Measurements from ENCODE around the gene PIR. TPM values are rescaled to one million over a fixed set of nuclear protein-coding genes. Genes with fewer than 3 reads are reported as not detected.

The PIR gene
- total RNA-seq (2014; rRNA removed; shearing (Covaris generic)) = 15.6 and 19.3 TPM in 2 replicates
- 9.7 and 14.7 TPM in 2 replicates for polyA plus RNA-seq (2015; cell fraction: cytosol; rRNA removed)
- 12.2 and 14.5 TPM in 2 replicates for polyA plus RNA-seq (2015; cell fraction: nucleus; rRNA removed)

- peak; percentile 90 for DNase-seq (ENCODE audit: low read depth)
Measured at GRCh38 chrX:15493118-15493962, at the start of gene PIR. TSS of gene PIR (minus strand) at chrX:15493333. CDS start at chrX:15491257, 2,076 bp downstream.

- no peak for DNase-seq (ENCODE audit: low read depth)
Measured at GRCh38 chrX:15530318-15530717, 37.2 kb upstream of the PIR start.

- peak; percentile 39 for DNase-seq (ENCODE audit: low read depth)
Measured at GRCh38 chrX:15529165-15529564, 36.0 kb upstream of the PIR start.

DNA sequence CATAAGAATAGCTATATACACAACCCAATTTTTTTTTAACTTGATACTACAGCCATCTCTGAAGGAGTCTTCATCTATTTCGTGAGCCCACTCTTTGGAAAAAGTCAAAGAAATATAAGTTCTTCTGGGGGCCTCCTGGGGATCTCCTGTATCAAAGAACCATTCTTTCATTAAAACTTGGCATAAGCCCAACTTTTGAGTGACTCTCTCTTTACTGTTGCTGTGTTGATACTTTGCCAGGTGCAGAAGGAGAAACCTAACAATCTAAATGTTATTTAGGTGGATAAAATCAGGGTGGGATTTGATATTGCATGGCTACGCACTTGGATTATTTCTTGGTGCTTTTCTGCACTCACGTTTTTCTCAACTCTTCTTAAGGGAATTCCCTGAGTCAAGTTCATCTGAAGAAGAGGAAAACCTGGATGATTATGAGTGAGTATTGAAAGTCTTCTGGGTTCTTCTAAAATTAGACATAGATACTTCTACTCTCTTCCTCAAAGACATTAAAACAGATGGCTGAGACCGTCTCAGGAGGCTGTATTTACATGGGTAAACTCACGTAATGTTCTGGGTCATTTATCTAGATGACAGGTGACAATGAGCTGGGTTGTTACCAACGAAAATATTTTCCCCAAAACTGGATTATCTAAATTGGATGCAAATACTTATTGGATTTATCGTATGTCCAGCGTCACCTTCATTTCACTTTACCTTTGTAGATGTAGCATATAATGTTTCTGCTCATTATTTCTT is 32.7 kb upstream of the PIR start:
- DNase-seq (ENCODE audit: low read depth) = peak; percentile 10

DNA sequence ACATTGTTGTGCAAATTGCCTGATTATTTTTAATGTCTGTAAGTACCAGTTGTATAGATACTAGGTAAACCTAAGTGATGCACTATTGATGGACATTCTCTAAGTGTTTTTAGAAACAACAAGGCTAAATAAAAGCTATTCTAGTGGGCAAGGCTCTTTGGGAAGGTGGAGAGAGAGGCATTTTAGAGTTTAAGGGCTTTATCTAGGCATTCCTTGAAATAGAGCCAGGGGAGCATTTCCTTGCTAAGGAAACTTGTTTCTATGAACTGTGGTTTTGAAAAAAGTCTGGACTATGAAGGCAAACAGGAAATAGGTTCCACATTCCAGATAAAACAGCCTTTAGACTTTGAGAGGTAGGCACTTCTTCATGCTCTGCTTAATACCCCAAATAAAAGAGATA is 31.3 kb upstream of the PIR start:
- peak; percentile 65 for DNase-seq (ENCODE audit: low read depth)

GRCh38 chrX:15523088-15523487 is 30.0 kb upstream of the PIR start:
- no peak for DNase-seq (ENCODE audit: low read depth)

- no peak for DNase-seq (ENCODE audit: low read depth)
Measured at GRCh38 chrX:15522464-15522863, 29.3 kb upstream of the PIR start.

DNA sequence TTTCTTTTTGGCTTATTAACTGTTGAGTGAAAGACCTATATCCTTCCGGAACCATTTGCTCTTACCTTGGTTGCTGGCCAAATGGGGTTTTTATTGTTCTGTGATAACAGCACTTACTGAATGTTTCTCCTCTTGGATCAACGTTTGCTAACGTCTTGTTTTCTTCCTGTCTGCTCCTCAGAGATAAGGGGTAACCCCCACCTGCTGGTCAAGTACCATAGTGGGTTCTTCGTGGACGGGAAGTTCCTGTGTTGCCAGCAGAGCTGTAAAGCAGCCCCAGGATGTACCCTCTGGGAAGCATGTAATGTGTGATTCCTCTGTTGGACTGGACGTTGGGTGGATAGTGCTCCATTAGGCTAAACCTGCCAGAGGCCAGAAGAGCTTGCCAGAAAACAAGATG is 22.8 kb upstream of the PIR start:
- no peak for DNase-seq (ENCODE audit: low read depth)

DNA sequence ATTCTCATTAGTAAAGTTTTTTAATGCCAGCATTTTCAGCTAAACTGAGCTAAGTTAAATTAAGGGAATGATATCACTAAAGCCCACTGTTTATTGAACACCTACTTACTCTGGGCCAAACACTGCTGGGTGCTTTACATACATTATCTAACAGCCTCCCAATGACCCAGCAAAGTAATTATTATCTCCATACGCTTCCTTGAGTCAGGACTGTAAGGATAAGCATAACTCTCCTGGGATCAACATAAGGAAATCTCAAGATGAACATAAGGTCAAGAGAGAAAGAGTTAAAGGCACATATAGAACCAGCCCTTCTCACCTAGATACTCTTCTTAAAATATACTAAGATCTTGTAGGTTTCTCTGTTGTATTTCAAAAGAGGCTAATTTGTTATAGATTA is 21.1 kb upstream of the PIR start:
- no peak for DNase-seq (ENCODE audit: low read depth)

DNA sequence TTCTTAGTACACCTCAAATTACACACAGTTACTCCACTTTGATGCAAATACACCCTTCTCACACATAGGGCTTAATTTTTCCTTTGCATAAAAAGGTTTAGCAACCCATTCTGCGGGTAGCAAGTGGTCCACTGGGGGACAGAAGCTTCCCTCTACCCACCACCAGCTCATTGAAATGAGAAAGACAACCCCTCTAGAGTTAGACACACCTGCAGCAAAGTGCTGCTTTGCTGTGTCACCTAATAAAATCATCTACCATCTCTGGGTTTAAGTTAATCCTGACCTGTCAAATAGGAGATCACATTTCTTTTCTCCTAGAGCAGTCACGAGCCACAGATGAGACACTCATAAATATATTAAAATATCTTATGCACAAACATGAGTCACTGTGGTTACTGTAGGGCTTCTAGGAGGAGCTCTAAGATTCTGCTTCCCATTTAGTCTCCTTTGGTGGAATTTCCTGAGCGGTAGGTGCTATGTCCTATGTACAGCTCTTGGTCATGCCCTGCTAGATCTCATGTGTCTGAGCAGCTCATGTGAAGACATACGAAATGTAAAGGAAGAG is 19.4 kb upstream of the PIR start:
- peak; percentile 78 for DNase-seq (ENCODE audit: low read depth)

DNA sequence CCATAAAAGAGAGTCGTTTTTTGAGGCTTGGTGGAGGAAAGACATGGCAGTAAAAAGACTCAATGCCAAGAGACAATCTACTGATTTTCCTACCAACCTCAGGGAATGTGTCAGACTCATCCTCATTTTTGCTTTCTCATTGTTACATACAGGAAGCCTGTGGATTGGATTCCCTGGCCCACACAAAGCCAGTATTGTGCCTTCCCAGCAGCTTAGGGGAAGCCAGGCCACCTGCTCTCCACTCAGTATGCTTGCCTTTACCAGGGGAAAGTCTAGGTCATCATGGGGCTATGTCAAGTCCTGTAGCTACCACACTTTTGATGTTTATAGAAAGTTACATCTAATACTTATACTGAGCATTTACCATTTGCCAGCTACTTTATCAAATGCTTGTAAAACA is 18.4 kb upstream of the PIR start:
- DNase-seq (ENCODE audit: low read depth) = peak; percentile 88

DNA sequence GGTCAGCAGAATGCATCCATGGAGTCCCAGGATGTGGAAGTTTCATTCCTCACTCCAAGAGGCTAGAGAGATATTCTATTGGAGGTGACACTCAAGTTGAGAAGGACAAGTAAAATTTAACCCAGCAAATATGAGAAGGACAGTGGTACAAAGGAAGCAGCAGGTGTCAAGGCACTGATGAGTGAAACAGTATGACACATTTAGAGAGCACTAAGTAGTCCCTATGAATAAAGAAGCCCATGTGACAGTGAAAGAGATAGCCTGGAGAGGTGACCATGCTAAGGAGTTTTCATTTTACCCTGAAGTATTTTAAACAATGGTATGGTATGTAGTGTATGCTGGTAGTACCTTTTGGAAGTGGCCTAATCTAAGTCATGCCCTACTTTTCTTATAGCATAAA is 16.7 kb upstream of the PIR start:
- DNase-seq (ENCODE audit: low read depth) = no peak

DNA sequence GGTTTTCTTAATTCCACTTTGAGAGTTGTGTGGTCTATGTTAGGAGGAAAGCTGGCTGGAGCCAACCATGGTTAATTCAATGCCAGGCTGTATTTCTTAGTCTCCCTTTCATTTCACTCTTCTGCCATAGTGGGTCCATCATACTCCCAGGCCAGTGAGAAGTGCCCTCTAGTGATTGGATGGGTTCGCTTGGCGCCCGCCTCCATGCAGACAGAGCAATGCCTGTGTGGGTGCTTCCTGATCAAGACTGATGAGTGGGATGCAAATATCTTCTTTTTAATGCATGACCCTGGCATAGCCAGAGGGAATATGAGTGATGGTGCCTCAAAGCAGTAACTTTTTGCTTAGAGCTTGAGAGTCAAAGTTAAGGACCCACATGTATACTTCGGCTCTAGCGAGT is 13.9 kb upstream of the PIR start:
- no peak for DNase-seq (ENCODE audit: low read depth)

DNA sequence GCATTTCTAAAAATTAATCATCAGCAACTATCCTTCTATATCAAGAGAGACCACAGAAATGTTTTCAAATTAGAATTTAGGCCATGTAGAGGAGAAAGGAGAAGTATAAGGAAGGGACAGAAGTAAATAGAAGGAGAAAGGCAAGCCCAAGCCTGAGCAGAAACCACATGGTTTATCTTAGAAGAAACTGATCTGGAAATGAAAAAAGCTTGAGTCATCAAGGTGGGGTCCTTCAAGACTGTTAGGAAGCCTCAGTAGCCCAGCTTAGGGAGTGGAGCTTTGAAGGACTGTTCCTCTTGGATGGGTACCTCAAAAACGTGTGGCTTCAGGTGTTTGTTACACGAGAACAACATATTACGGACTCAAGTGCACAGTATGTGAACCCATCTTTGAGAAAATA is 12.0 kb upstream of the PIR start:
- peak; percentile 6 for DNase-seq (ENCODE audit: low read depth)

DNA sequence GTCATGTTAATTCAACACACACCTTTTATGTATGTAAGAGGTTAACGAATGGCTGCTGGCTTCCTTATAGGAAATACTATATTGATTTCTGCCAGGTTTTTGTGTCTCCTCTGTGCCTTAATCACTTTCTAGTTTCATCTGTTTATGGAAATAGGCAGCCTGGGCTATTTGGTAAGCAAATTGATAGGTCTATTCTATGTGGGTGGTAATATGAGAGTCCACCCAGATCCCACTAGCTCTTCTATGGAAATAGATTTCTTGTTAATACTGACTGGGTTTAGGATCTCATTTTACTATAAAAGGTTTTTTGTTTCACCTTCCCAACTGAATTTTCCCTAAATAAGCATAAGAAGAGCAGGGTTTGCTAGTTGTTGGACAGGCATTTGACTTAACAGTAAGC is 11.5 kb upstream of the PIR start:
- DNase-seq (ENCODE audit: low read depth) = no peak

DNA sequence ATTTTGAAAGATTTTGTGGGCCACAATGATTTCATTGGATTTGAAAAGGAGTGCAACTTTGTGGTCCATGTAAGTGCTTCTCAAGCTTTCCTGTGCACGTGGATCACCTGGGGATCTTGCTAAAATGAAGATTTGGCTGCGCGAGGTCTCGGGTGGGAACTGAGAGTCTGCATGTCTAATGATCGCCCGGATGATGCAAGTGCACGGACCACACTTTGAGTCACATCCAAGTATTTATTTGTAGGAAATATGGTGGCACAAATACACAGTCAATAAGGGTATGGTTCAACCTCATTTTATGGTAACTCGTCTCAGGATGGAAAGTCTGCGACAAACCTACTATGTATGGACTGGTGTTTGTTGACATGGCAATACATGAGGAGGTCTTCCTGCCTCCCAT is 8.4 kb upstream of the PIR start:
- DNase-seq (ENCODE audit: low read depth) = no peak

DNA sequence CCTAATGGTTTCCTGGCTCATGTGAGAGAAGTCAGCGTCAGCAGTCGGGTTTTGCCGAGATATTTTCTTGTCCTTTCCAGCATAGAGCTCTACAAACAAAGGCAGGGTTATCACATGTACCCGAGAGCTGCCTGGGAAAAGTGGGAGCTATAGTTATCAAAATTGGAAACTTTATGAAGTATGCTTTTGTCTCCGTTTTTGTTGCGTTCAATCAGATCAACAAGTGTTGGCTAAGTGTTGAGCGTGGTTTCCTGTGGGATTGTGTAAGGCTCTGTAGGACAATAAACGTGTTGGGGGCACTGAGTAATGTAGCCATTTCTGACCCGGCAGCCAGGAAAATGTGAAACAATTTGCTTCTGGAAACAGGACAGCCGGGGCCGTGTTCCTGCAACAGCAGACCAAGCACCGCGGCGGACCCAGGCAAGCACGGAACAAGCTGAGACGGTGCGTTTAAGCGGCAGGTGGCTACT is 7.4 kb upstream of the PIR start, which contains the start of gene BMX:
BMX (plus strand) TSS at position 311 of the 470 bp plus-strand sequence. CDS start 7,547 bp downstream, outside the sequence.
- no peak for DNase-seq (ENCODE audit: low read depth)

DNA sequence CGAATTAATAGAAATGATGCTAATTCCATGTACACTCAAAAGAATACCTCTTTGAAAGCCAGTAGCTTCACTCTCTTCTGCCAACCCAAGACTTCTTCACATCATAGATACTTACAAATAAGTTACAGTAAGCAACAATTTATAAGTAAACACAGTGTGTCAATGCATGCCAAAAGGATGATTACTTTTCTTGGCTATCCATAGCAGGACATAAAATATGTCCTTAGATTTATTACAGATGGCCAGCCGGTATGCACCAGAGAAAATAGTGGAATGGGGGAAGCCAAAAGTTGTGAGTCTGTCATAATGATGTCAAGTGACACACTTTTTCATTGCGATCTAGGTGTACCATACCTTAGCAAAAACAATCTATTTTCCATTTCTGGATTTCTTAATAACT is 6.8 kb upstream of the PIR start:
- no peak for DNase-seq (ENCODE audit: low read depth)

GRCh38 chrX:15498741-15499140 is 5.6 kb upstream of the PIR start:
- DNase-seq (ENCODE audit: low read depth) = no peak

DNA sequence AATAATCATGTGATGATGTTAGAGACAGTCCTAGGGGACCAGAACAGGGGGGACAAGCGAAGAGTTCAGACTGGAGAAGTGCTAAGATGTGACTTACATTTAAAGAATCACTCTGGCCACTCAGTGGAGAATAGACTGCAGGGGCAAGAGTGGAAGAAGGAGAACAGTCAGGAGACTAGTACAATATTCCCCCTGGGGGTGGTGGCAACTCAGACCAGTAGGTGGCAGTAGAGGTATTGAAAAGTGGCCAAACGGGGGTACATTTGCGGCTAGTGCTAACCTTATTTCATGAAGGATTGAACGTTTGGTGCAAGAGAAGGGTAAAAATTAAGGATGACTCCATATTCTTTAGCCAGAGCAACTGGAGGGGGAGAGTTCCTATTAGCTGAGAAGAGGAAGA is 4.7 kb upstream of the PIR start:
- peak; percentile 61 for DNase-seq (ENCODE audit: low read depth)

GRCh38 chrX:15496824-15497223 is 3.7 kb upstream of the PIR start:
- no peak for DNase-seq (ENCODE audit: low read depth)

- no peak for DNase-seq (ENCODE audit: low read depth)
Measured at GRCh38 chrX:15495801-15496200, 2.7 kb upstream of the PIR start.

Measured in HT1080 (cell line).